IMR-90 (cell line): ENCODE measurements around the gene OXA1L. TPM values are rescaled to one million over a fixed set of nuclear protein-coding genes. Genes with fewer than 3 reads are reported as not detected.

Experiments
- ATAC-seq: fragments of 200-7000 bp; cut with Tn5 transposase; 2 replicates; pipeline ENCODE4 v1.9.1; 2020; ENCODE audit warnings: low read depth, mild to moderate bottlenecking, moderate library complexity
- BruUV-seq: library from RNA; stranded (reverse); fragments of 400-500 nt; replicated peaks from 2 replicates; lab custom pipeline; 2021; lab: Mats Ljungman, UMichigan
- CTCF ChIA-PET: fragments of 300-600 bp; formaldehyde crosslinking; extraction: SDS; loops from one replicate; lab custom pipeline; 2021; ENCODE audit warnings: antibody characterized with exemption; lab: Yijun Ruan, JAX
- POLR2A ChIA-PET: fragments of 300-600 bp; sonication (Branson Sonifier 250); formaldehyde crosslinking; loops from one replicate; lab custom pipeline; 2022; ENCODE audit warnings: antibody characterized with exemption; ENCODE audit not compliant: unreplicated experiment; lab: Charles Lee
- DNase-seq: peaks from one replicate; pipeline ENCODE4 v3.0.0; 2013
- H2AFZ ChIP-seq: replicated peaks from 2 replicates; pipeline ENCODE3; 2013; ENCODE audit warnings: low read length, mild to moderate bottlenecking; ENCODE audit not compliant: poor library complexity
- H2AK5ac ChIP-seq: 2 replicates; pipeline ENCODE4 v1.6.1; 2013; ENCODE audit warnings: low read depth, low read length, inconsistent platforms
- H2AK9ac ChIP-seq: replicated peaks from 2 replicates; pipeline ENCODE3; 2013; ENCODE audit warnings: mild to moderate bottlenecking, low read depth, low read length, moderate library complexity; ENCODE audit not compliant: poor library complexity
- H2BK120ac ChIP-seq: 2 replicates; pipeline ENCODE4 v1.6.1; 2013; ENCODE audit warnings: low read depth, low read length, inconsistent platforms
- H2BK15ac ChIP-seq: 3 replicates; pipeline ENCODE4 v1.6.1; 2013; ENCODE audit warnings: low read depth, low read length, inconsistent platforms
- H2BK20ac ChIP-seq: 2 replicates; pipeline ENCODE4 v1.6.1; 2013; ENCODE audit warnings: low read depth, mild to moderate bottlenecking, inconsistent platforms, low read length, moderate library complexity
- H2BK5ac ChIP-seq: 2 replicates; pipeline ENCODE4 v1.6.1; 2013; ENCODE audit warnings: mild to moderate bottlenecking, low read depth, low read length, inconsistent platforms; ENCODE audit not compliant: poor library complexity, severe bottlenecking
- H3K14ac ChIP-seq: replicated peaks from 2 replicates; pipeline ENCODE4 v1.6.1; 2013; ENCODE audit warnings: low read depth, low read length, inconsistent platforms
- H3K18ac ChIP-seq: 2 replicates; pipeline ENCODE4 v1.6.1; 2013; ENCODE audit warnings: low read depth, low read length, control low read depth
- H3K23ac ChIP-seq: 2 replicates; pipeline ENCODE4 v1.6.1; 2013; ENCODE audit warnings: low read depth, low read length, inconsistent platforms
- H3K27ac ChIP-seq: 2 replicates; pipeline ENCODE4 v1.5.1; 2013; ENCODE audit warnings: mild to moderate bottlenecking, control low read depth, low read length; ENCODE audit not compliant: insufficient read depth
- H3K27me3 ChIP-seq: 2 replicates; pipeline ENCODE4 v1.6.1; 2013; ENCODE audit warnings: low read length; ENCODE audit not compliant: control insufficient read depth, insufficient read depth
- H3K36me3 ChIP-seq: 2 replicates; pipeline ENCODE4 v1.6.1; 2013; ENCODE audit warnings: low read length, mixed read lengths; ENCODE audit not compliant: control insufficient read depth, insufficient read depth
- H3K4ac ChIP-seq: 2 replicates; pipeline ENCODE4 v1.6.1; 2013; ENCODE audit warnings: low read depth, low read length, inconsistent platforms
- H3K4me1 ChIP-seq: 2 replicates; pipeline ENCODE4 v1.6.1; 2013; ENCODE audit warnings: low read length, mixed read lengths; ENCODE audit not compliant: control insufficient read depth, insufficient read depth
- H3K4me2 ChIP-seq: 2 replicates; pipeline ENCODE4 v1.6.1; 2013; ENCODE audit warnings: low read depth, mild to moderate bottlenecking, control low read depth, low read length, moderate library complexity
- H3K4me3 ChIP-seq: 2 replicates; pipeline ENCODE4 v1.5.1; 2013; ENCODE audit warnings: low read depth, mild to moderate bottlenecking, control low read depth, low read length, moderate library complexity; ENCODE audit not compliant: insufficient read depth
- H3K56ac ChIP-seq: 2 replicates; pipeline ENCODE4 v1.6.1; 2013; ENCODE audit warnings: low read length, inconsistent platforms; ENCODE audit not compliant: insufficient read depth; ENCODE audit errors: extremely low read depth
- H3K79me1 ChIP-seq, 2 experiments: 2 replicates each; pipeline ENCODE4 v1.6.1; 2013; ENCODE audit warnings: low read length in 2 of 2, inconsistent platforms in 1 of 2, low read depth in 1 of 2
- H3K9ac ChIP-seq: 2 replicates; pipeline ENCODE4 v1.6.1; 2013; ENCODE audit warnings: low read depth, low read length, control low read depth
- H3K9me1 ChIP-seq: 2 replicates; pipeline ENCODE4 v1.6.1; 2013; ENCODE audit warnings: low read length, inconsistent platforms; ENCODE audit not compliant: insufficient read depth
- H3K9me3 ChIP-seq: 2 replicates; pipeline ENCODE4 v1.6.1; 2013; ENCODE audit warnings: low read length; ENCODE audit not compliant: control insufficient read depth, insufficient read depth
- H4K20me1 ChIP-seq: 2 replicates; pipeline ENCODE4 v1.6.1; 2013; ENCODE audit warnings: low read length, inconsistent platforms; ENCODE audit not compliant: insufficient read depth
- H4K5ac ChIP-seq: 2 replicates; pipeline ENCODE4 v1.6.1; 2013; ENCODE audit warnings: mild to moderate bottlenecking, low read depth, low read length, control low read depth
- H4K8ac ChIP-seq, 2 experiments: 2 replicates each; pipeline ENCODE4 v1.6.1; 2013; ENCODE audit warnings: low read depth in 2 of 2, low read length in 2 of 2, control low read depth in 1 of 2, inconsistent platforms in 1 of 2
- H4K91ac ChIP-seq: 2 replicates; pipeline ENCODE4 v1.6.1; 2013; ENCODE audit warnings: low read depth, low read length, inconsistent platforms; ENCODE audit not compliant: insufficient read depth
- BHLHE40 ChIP-seq: fragments of 150-350 bp; IDR thresholded peaks from 2 replicates; pipeline ENCODE4 v1.6.1; 2016; ENCODE audit warnings: mild to moderate bottlenecking, low read depth, low read length
- CEBPB ChIP-seq: IDR thresholded peaks from 2 replicates; pipeline ENCODE4 v1.6.1; 2012; ENCODE audit warnings: low read depth, low read length, improper control_type of control experiment
- CHD1 ChIP-seq: IDR thresholded peaks from 2 replicates; pipeline ENCODE4 v1.6.1; 2012; ENCODE audit warnings: low read depth, low read length, improper control_type of control experiment
- FOS ChIP-seq: fragments of 150-350 bp; IDR thresholded peaks from 2 replicates; pipeline ENCODE4 v1.6.1; 2016; ENCODE audit warnings: low read depth, low read length
- MAFK ChIP-seq: IDR thresholded peaks from 2 replicates; pipeline ENCODE4 v1.6.1; 2012; ENCODE audit warnings: low read depth, low read length, improper control_type of control experiment
- MAZ ChIP-seq: IDR thresholded peaks from 2 replicates; pipeline ENCODE4 v1.6.1; 2012; ENCODE audit warnings: low read depth, mild to moderate bottlenecking, low read length, improper control_type of control experiment, moderate library complexity, borderline replicate concordance
- MXI1 ChIP-seq: IDR thresholded peaks from 2 replicates; pipeline ENCODE4 v1.6.1; 2012; ENCODE audit warnings: low read depth, mild to moderate bottlenecking, low read length, moderate library complexity, borderline replicate concordance
- NFE2L2 ChIP-seq: fragments of 150-350 bp; IDR thresholded peaks from 2 replicates; pipeline ENCODE4 v1.6.1; 2016; ENCODE audit warnings: low read depth, mild to moderate bottlenecking, low read length
- POLR2A ChIP-seq: IDR thresholded peaks from 2 replicates; pipeline ENCODE4 v1.6.1; 2012; ENCODE audit warnings: mild to moderate bottlenecking, low read depth, low read length
- RAD21 ChIP-seq: IDR thresholded peaks from 2 replicates; pipeline ENCODE4 v1.6.1; 2012; ENCODE audit warnings: low read length, improper control_type of control experiment
- RCOR1 ChIP-seq: IDR thresholded peaks from 2 replicates; pipeline ENCODE4 v1.6.1; 2012; ENCODE audit warnings: mild to moderate bottlenecking, low read length, improper control_type of control experiment; ENCODE audit not compliant: insufficient replicate concordance
- SMC3 ChIP-seq: fragments of 150-350 bp; IDR thresholded peaks from 2 replicates; pipeline ENCODE4 v1.6.1; 2016; ENCODE audit warnings: low read depth, mild to moderate bottlenecking, antibody characterized with exemption, low read length, moderate library complexity
- USF2 ChIP-seq: fragments of 150-350 bp; IDR thresholded peaks from 2 replicates; pipeline ENCODE4 v1.6.1; 2017; ENCODE audit warnings: mild to moderate bottlenecking, antibody characterized with exemption, low read length, low read depth
- WGBS, 2 experiments: methylation state at CpG; one replicate each; pipeline versions ENCODE4 v1.1.5 to v1.1.7; 2013; ENCODE audit warnings: missing lambda C conversion rate in 2 of 2; ENCODE audit not compliant: insufficient read length in 1 of 2; ENCODE audit errors: extremely low coverage in 2 of 2; 5-methylcytosine and 5-hydroxymethylcytosine counted together
- dilution Hi-C: fragments of 300-500 bp; cut with HindIII; formaldehyde crosslinking; loops from one replicate; pipeline ENCODE4 v1.14.3; 2018; ENCODE audit warnings: low sequenced_read_pairs; ENCODE audit not compliant: unreplicated experiment
- in situ Hi-C: fragments of 300-500 bp; cut with MboI; formaldehyde crosslinking; loops from 3 replicates; pipeline ENCODE4 v1.14.3; 2019; ENCODE audit warnings: low sequenced_read_pairs, inconsistent platforms, mixed read lengths
- intact Hi-C: fragments of 100-400 bp; cut with micrococcal nuclease; formaldehyde crosslinking; loops from 2 replicates; pipeline ENCODE4 v1.10.0; 2022
- polyA plus RNA-seq, 3 experiments: library from polyadenylated mRNA; depleted of rRNA; stranded (reverse); fragments of >200 nt; gene quantifications; 2 replicates each; pipeline ENCODE4 v1.2.3, GENCODE V29; 2012; ENCODE audit warnings: low replicate concordance in 1 of 3
- total RNA-seq: library from RNA; depleted of rRNA; stranded (reverse); fragments of >200 nt; gene quantifications from 2 replicates; pipeline ENCODE4 v1.2.3, GENCODE V29; 2012
- TF ChIP-seq, protein P1 (sequence below): conservative IDR thresholded peaks from 2 replicates; pipeline ENCODE4 v1.5.1; 2012; ENCODE audit warnings: mild to moderate bottlenecking, low read depth, low read length, improper control_type of control experiment

Gene OXA1L
- total and polyA plus RNA-seq, 2 of the 4 experiments (the other 2 are of a cell fraction) = 47.3 to 113 TPM

DNA sequence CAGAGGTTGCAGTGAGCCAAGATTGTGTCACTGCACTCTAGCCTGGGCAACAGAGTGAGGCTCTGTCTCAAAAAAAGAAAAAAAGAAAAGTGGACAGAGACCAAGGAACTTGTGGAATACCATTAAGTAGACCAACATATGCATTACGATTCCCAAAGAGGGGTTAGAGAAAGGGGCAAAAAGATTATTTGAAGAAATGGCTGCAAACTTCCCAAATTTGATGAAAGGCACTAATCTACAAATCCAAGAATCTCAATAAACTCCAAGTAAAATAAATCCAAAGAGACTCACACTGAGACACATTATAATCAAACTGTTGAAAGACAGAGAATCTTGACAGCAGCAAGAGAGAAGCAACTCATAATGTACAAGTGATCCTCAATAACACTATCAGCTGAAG is 4.8 kb upstream of the OXA1L start:
- no peak overlapping the region for H2AK5ac ChIP-seq
- TF ChIP-seq, protein P1, sequence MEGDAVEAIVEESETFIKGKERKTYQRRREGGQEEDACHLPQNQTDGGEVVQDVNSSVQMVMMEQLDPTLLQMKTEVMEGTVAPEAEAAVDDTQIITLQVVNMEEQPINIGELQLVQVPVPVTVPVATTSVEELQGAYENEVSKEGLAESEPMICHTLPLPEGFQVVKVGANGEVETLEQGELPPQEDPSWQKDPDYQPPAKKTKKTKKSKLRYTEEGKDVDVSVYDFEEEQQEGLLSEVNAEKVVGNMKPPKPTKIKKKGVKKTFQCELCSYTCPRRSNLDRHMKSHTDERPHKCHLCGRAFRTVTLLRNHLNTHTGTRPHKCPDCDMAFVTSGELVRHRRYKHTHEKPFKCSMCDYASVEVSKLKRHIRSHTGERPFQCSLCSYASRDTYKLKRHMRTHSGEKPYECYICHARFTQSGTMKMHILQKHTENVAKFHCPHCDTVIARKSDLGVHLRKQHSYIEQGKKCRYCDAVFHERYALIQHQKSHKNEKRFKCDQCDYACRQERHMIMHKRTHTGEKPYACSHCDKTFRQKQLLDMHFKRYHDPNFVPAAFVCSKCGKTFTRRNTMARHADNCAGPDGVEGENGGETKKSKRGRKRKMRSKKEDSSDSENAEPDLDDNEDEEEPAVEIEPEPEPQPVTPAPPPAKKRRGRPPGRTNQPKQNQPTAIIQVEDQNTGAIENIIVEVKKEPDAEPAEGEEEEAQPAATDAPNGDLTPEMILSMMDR = no peak
- TF ChIP-seq SMC3 (no peak), USF2 (no peak), FOS (no peak), RCOR1 (no peak), NFE2L2 (no peak), MXI1 (no peak), MAZ (no peak), MAFK (no peak), POLR2A (no peak), BHLHE40 (no peak), RAD21 (no peak), CEBPB (no peak), CHD1 (no peak)

More for the DNA sequence above, 4.8 kb upstream of the OXA1L start:
- Histone ChIP-seq H3K4me3 (no peak overlapping the region), H3K4ac (no peak overlapping the region), H3K27ac (no peak overlapping the region), H3K4me1 (no peaks in the 10 kb centered on the region), H4K5ac (no peak overlapping the region), H3K27me3 (no peaks in the 10 kb centered on the region), H2BK15ac (no peak overlapping the region), H4K8ac (no peak overlapping the region), H2BK5ac (no peak overlapping the region), H3K56ac (no peak overlapping the region), H3K4me2 (no peak overlapping the region), H3K36me3 (no peaks in the 10 kb centered on the region), H3K9me1 (no peaks in the 10 kb centered on the region), H2BK20ac (no peak overlapping the region), H2BK120ac (no peak overlapping the region), H3K18ac (no peak overlapping the region), H3K79me1 (peaks cover 6 to 11% of the 10 kb centered on the region in 2 experiments), H3K14ac (no peak overlapping the region), H3K9ac (no peak overlapping the region), H2AFZ (no peak overlapping the region), H2AK9ac (no peak overlapping the region), H4K91ac (no peak overlapping the region), H3K23ac (no peak overlapping the region), H4K20me1 (no peaks in the 10 kb centered on the region), H3K9me3 (peaks cover 6% of the 10 kb centered on the region; the same call in 1 of the 2 replicates)
- dilution Hi-C loops (no loop called here), in situ Hi-C loops (loop anchor here (10.0 kb wide), 1 partner anchor 207 kb away; no protein-coding TSS in a partner anchor), intact Hi-C loops (no loop called here)
- BruUV-seq = no TSS peak
- WGBS, 2 experiments = no CpG with 5 or more reads among the region's 1 CpG
- ATAC-seq (no peak), DNase-seq (no peak)
- ChIA-PET CTCF (no interaction called here), POLR2A (no interaction called here)
